Activated CD8-positive, alpha-beta memory T cell treated with anti-CD3 and anti-CD28 coated beads for 4 hours (primary cell): ENCODE results near the gene CYP27B1.

ENCODE experiments used
- DNase-seq, 2 donors: peaks; one replicate each; pipeline ENCODE4 v3.0.0-alpha.2; 2020; ENCODE audit warnings: low read depth in 2 of 2

CYP27B1 gene

GRCh38 chr12:57751788-57752667, 14.8 kb downstream of the CYP27B1 start, which contains the start of gene CDK4:
Gene CDK4, minus strand, starts transcription at chr12:57752310. Its CDS starts 593 bp downstream, at chr12:57751717.
- DNase-seq = peak; percentile 97 to 99

- no peak for DNase-seq
Observed at GRCh38 chr12:57751432-57751787, 15.5 kb downstream of the CYP27B1 start.

DNA sequence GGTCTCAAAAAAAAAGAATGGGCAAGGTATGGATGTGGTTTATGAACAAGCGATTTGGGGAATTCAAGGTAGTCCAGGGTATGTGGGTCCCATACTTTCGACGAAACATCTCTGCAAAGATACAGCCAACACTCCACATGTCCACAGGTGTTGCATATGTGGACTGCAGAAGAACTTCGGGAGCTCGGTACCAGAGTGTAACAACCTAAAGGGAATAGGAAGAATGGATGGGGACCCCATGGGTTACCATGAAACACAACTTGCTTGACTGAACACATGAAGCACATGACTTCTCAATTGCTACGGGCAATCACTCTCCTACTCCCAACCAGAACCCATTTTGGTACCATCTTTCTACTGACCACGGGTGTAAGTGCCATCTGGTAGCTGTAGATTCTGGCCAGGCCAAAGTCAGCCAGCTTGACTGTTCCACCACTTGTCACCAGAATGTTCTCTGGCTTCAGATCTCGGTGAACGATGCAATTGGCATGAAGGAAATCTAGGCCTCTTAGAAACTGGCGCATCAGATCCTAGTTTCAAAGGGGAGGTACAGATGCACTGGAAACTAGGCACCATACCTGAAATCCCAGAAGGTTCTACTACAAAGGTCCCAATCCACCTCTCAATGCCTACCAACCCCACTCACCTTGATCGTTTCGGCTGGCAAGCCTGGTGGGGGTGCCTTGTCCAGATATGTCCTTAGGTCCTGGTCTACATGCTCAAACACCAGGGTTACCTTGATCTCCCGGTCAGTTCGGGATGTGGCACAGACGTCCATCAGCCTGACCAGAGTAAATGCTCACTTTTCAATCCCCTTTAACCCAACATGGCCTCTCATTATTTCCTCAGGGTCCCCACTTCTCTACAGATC, 16.1 kb downstream of the CYP27B1 start:
- DNase-seq = no peak

GRCh38 chr12:57749061-57749460, 17.8 kb downstream of the CYP27B1 start:
- no peak for DNase-seq

DNA sequence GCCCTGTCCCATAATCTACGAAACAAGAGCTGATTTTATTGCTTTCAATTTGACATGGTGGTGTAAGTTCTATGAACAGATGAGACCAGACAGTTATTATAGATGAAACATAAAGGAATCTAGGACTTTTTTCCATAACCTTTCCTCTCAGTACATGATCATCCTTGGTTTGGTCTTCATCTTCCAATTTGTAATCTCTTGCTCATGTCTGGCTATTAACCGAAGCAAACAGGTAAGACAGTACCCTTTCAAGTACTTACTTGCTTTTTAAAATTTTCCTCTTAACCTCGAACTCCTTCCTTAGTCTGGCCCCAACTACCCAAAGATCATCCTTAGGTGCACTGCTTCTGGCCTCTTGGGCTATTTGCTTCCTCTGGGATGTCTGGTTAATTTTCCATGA, 20.9 kb downstream of the CYP27B1 start:
- no peak for DNase-seq

DNA sequence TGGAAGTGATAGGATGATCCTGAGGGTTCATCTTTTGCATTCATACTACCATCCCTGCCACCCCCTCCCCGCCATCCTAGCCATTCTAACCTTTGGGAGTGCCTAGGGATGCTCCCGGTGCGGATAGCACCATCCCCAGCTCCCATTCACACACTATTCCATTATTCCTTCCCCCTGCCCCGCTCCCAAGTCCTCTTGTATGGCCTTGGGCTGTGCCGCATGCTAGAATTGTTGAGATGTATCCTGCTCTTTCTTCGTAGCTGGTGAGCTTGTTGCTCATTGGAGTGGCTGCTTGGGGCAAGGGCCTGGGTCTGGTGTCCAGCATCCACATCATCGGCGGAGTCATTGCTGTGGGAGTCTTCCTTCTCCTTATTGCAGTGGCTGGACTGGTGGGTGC, 21.4 kb downstream of the CYP27B1 start:
- DNase-seq = no peak

DNA sequence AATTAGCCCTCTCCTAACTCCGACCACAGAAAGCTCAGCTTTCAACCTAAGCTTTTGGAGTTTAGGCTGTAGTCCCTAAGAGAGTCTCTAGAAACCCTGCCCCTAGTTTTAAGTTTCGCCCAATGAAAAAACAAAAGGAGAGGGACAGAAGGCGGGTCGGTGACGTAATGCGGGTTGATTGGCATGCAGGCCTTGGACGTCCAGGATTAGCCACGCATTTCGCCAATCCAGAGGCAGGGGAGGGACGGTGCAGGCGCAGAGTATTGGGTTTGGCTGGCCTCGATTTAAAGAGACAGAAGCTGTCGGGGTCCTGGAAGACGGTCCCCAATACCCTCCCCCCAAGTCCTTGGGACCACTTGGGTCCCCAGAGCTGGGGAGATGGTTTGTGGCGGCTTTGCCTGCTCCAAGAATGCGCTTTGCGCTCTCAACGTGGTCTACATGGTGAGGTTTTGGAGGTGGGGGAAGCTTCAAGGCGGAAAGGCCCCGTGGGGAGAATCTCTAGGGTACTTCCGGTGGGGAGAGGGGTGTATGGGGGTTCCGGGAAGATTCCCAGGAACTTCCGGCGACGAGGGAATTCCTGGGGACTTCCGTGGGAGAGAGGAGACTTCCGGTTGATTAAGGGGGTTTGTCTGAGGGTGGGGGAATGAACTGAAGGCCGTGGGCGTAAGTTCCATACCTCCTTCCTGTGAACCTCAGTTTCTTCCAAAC, 21.9 kb downstream of the CYP27B1 start, which contains the start of gene TSPAN31:
TSS of gene TSPAN31 (plus strand) at position 263 of the 708 bp plus-strand sequence. CDS start at position 379, 116 bp downstream.
- peak; percentile 88 to 93 for DNase-seq

DNA sequence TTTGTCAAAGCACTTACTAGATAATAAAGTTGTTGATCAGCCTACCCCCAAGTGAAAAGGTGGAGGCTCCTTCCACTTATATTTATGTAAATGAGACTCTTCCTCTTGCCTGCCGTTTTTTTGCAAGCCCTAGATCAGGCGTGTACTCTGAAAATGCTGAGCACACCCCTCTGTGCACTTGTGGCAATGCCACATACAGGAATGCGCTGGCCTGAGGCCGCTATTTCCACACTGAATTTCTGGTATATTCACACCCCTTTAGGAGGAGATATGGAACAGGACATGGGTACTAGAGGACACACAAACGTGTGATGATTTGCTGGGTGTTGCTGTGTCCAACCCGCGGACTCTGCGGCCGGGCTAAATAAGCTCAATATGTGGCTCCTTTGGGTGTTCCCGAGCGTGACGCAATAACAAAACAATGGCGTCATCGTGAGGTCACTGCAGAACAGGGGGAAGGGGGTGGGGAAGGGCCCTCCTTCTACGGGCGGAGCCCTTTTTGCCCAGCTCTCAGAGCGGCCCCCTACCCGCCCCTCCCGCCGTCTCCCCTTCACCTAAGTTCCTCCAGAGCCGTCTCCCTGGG, 22.6 kb downstream of the CYP27B1 start:
- peak in 1 of 2 donors; percentile 41 for DNase-seq

- DNase-seq = no peak
Observed at GRCh38 chr12:57743769-57744168, 23.1 kb downstream of the CYP27B1 start.

DNA sequence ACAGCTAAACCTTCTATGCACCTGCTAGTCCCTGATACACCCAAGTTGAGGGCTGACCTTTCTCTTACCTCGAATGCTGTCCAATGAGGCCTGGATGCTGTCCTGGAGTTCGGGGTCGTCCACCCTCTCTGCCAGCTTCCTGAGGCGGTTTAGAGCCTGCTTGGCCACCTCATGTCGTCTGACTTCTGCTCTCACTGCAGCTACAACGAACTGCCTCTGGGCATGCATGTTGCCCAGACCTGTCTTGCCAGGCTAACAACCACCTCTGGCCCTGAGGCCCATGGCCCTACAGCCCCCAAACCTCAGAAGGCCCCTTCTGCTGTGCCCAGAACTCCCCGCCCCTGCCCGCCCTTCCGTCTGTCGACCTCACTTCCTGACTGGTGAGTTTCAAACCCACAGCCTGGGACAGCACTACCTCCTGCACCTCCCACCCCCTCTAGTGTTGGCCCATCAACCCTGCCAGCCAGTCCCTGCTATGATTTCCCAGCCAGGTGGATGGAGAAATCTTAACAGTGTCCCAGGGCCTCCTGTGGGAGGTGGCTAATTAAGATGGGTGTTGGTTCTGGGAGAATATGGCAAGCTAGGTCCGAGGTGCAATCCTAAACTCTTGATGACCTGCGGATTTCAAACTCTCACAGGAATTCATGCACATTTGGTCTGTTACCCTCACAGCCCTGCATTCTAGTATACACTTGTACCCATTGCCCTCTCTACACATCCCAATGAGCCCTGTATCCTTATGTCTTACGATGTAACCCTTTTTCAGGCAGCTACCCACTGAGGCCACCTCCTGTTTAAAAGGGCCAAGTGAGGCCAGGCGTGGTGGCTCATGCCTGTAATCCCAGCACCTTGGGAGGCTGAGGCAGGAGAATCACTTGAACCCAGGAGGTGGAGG, 24.8 kb downstream of the CYP27B1 start:
- peak; percentile 58 to 66 for DNase-seq

- no peak for DNase-seq
Observed at GRCh38 chr12:57741413-57741789, 25.5 kb downstream of the CYP27B1 start.

- peak; percentile 49 to 66 for DNase-seq
Observed at GRCh38 chr12:57740656-57741412, 26.0 kb downstream of the CYP27B1 start.

GRCh38 chr12:57739914-57740538, 26.9 kb downstream of the CYP27B1 start:
- DNase-seq = no peak

DNA sequence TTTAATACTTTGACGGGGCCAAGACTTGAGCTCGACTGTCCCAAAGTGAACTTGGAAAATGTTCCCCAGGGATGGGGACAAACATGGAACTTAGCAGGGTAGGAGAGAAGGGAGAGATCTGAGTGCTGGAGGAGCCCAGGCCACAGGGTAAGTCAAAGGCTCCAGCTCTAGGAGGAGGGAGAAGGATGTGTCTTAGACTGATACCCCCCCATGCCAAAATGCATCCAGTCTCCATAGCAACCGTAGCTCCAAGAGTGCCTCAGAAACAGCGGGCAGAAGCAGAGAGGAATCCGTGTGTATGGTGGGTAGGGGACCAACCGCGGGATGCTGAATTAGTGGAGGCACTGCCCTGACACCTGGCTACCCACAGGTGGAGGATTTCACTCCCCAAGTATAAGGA, 27.5 kb downstream of the CYP27B1 start:
- DNase-seq = no peak

DNA sequence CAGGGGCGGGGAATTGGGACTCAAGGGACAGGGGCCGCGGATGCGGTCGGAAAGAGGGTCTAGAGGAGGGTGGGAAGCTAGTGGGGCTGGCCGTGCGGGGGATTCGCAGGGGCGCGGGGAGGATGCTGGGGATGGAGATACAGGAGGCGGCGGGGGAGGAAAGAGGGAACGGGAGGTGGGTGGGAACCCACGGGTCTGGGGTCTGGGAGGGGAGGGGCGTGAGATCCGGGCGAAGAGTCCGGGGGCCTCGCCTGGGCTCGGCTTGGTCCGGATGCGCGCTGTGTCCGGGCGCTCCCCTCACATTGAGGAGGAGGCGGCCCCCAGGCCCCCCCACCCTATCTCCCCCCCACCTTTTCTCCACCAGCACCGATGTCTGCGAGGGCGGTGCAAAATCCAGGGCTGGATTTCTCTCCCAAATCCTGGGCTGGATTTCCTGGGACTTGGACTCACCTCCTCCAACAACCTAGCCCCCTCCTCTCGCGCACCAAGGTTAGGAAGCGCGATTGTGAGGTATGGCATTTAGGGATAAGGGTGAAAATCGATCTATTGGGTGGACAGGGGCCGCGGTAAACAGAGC, 28.1 kb downstream of the CYP27B1 start, which contains the start of gene AGAP2:
TSS of gene AGAP2 (minus strand) at position 82 of the 577 bp plus-strand sequence. CDS start 496 bp downstream, outside the sequence.
- no peak for DNase-seq

DNA sequence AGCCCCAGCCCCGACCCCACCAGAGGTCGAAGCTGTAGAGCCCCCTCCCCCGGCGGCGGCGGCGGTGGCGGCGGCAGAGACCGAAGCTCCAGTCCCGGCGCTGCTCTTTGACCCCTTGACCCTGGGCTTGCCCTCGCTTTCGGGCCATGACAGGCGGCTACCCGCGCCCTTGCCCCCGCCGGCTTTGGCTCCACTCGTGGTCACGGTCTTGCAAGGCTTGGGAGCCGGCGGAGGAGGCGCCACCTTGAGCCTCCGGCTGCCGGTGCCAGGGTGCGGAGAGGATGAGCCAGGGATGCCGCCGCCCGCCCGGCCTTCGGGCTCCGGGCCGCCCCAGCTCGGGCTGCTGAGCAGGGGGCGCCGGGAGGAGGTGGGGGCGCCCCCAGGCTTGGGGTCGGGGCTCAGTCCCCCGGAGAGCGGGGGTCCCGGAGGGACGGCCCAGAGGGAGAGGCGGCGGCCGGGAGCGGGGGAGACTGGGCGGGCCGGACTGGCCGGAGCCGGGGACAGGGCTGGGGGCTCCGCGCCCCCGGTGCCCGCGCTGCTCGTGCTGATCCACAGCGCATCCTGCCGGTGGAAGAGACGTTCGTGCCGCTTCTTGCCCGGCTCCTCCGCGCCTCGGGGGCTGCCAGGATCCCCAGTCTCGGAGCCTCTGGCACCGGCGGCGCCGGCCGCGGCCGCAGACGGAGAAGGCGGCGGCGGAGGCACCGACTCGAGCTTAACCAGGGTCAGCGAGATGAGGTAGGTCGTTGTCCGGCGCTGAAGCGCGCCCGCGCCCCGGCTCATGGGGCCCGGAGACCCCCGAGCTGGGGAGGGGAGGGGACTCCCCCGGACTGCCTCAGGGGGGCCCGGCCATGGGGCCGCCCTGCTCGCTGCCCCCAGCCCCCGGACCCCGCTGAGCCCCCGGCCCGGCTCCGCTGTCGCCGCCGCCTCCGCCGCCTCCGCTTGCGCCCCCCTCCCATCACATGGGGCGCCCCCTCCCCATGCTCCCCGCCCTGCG, 29.1 kb downstream of the CYP27B1 start:
- no peak for DNase-seq

DNA sequence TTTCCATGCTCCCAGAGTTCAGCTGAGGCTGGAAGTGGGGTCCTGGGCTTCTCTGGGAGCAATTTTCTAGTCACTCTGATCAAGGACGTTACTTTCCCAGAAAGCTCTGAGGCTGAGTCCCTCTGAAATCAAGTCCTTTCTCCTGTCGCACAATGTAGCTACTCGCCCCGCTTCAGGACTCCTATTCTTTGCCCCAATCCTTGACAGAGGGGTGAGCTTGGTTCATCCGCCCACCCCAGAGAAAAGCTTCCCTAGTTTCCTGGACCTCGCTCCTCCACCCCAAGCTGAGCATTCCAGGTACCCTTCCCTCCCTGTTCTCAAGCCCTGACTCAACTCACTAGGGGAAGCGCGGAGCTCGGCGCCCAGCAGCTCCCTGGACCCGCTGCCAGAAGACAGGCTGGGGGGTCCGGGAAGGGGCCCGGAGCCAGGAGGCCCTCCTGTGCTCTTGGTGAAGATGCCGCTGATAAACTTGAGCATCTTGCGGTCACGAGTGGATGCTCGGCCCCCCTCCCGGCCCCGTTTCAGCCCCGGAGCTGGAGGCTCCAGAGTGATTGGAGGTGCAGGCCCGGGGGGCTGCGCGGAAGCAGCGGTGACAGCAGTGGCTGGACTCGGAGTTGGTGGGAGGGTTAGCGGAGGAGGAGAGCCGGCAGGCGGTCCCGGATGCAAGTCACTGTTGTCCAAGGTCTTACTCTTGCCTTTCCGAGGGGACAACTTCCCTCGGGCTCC, 30.0 kb downstream of the CYP27B1 start:
- no peak for DNase-seq
